HG02885 (cell line): ENCODE measurements around the gene ARAP2.

Experiments
- ATAC-seq: cut with Tn5 transposase; IDR thresholded peaks from one replicate; pipeline ENCODE4 v1.9.1; 2021; ENCODE audit warnings: mild to moderate bottlenecking; ENCODE audit not compliant: unreplicated experiment, poor library complexity

ARAP2 gene

DNA sequence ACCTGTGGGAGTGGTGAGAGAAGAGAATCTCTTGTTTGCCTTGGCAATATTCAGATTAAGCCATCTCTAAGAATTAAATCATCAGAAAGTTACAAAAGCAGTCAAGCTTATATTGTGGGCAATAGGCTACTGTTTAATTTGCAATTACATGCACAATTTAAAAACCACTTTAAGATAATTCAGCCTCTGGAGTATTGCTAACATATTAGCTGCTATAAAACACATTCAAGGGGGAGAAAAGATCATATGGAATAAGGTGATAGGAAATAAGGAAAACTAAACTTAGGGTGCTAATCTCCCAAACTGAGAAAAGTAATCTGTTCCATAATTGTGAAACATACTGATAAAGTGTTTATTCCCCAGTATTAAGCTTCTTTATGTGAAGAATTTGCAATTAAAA, 103.9 kb downstream of the ARAP2 start:
- no peak for ATAC-seq

DNA sequence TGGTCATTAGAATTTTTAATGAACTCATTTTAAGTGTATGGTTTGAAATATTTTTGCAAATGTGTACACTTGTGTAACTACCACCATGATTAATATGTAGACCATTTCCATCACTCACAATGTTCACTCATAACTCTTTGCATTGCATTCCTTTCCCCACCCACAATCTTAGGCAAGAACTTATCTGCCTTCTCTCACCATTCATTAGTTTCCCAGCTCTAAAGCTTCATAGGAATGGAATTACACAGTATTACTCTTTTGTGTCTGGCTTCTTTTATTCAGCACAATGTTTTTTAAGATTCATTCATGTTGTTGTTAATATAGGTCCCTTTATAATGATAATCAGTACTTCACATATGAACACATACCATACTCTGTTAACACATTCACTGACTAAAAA, 106.1 kb downstream of the ARAP2 start:
- no peak for ATAC-seq

DNA sequence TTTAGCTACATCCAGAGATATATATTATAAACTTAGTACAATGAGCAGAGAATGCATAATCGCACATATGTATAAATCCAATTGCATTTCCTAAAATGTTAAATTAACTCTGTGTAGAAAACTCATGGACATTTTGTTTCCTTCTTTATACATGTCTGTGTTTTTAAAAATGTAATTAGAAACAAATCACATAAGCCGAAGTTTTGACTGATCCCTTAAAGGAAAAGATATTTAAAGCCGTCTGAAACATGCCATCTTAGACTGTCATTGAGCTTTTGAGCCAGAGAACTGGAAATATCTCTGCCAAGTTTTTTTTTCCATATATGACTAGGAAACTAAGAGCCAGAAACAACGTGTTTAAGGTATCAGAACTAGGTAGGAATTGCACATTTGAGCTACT, 107.0 kb downstream of the ARAP2 start:
- no peak for ATAC-seq

DNA sequence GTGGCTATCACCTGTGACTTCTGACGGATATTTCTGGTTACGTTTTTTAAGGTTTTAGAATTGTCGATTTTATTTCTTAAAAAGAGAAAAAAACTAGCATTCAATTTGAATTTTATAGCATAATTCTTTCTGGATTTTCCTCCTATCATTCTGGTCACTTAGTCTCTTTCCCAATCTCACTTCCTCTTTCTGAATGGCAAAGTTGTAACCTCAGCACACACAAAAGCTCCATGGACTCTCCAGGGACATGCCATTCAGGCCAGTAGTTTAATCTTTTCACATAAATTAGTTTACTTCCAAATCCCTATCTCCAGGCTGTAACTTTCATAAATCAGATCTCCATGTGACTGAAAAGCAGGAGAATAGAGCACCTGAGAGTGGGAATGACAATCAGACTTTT, 110.7 kb downstream of the ARAP2 start:
- ATAC-seq = no peak

DNA sequence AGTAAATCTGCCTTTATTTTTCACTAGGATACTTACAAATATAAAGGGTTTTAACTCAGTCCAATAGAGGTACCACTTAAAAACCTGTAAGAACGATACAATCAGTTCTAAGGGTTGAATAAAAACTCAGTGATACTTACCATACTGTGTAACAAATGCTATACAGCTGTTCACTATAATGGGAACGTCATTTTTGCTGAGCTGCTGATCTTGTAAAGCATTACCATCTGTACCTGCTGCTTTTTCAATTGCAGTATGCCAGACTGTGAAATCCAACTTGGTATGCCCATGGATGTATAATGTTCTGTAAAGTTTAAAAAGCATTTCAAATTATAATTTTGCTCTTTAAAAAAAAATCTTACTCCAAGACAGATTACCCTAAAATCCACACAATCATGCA, 111.2 kb downstream of the ARAP2 start:
- no peak for ATAC-seq

DNA sequence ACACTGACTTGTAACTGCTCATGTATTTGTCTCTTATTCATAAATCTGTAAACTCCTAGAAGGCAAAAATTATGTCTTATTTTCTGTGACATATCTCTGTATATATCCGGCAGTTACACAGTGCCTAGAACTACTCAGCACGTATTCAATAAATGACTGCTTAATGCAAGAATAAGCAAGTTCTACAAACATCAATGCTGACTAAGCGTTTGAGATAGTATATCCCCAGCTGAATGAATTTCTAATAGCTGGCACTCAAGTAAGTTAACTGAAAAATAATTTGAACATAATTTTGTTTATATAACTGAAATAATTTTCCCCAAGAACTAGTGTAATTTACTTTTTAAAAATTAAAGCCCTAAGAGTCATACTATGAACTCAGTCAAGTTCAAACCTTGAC, 113.7 kb downstream of the ARAP2 start:
- ATAC-seq = no peak

DNA sequence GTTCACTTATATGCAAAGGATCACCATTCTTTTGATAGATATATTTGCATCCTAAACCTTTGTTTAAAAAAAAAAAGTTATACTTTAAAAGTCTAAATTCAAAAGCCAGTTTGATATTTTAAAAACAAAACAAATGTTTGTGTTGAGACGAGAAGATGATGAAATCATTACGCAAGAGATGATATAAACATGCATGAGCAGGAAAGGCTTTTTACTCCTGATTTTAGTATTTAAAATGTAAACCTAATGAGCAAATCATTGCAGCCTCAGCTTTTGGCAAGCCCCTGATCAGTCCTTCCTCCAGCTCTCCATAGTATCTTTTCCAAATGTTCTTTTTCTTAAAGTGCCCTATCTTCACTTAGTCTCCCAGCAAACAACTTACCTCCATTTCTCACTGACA, 115.6 kb downstream of the ARAP2 start:
- ATAC-seq = no peak

DNA sequence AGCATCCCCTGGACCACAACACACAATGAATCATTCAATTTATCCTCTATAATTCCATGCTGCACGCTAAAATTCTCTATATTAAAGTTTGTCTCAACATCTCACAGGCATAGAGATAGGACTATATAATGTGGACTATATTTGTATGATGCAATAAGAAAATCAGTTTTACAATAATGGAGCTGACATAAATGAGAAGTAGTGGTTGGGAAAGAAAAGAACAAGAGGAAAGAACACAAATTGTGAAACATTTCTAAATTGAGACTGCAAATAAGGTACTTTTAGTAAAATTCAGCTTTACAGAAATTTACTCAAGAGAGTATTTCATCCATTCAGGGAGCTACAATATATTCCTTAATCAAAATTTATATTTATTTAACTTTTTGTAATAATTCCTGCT, 120.4 kb downstream of the ARAP2 start:
- ATAC-seq = no peak

DNA sequence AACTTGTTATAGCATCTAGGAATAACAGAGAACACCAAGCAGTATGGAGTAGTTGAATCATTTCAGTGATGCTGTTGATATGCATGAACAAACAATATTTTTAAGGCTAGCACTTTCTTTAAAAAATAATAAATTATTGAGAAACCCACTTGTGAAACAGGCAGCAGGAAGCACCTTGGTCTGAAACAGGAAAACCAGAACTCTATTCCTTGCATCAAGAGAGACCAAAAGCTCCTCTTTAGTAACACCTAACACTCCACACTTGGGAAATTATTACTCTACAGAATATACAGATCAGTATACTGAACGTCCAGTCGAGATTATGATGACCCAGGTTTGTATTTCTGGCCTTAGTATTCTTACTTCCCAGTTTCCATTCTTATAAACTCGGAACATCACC, 129.0 kb downstream of the ARAP2 start:
- no peak for ATAC-seq

DNA sequence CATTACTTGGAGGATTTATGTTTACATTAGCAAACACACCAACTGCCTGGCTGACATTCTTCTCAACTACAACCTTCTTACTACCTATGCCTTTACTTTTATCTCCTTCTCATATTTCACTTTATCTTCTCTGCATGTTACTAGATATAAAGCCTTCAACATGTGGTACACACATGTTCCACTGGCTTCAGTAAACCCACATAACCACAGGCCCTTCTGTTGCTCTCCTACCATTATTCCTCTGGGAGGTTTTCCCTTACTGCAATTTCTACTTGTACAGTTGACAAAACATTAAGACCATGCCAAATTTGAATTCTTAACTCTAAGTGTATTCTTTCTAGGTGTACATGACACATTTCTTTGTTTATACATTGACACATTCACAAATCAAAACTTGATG, 133.1 kb downstream of the ARAP2 start:
- no peak for ATAC-seq

DNA sequence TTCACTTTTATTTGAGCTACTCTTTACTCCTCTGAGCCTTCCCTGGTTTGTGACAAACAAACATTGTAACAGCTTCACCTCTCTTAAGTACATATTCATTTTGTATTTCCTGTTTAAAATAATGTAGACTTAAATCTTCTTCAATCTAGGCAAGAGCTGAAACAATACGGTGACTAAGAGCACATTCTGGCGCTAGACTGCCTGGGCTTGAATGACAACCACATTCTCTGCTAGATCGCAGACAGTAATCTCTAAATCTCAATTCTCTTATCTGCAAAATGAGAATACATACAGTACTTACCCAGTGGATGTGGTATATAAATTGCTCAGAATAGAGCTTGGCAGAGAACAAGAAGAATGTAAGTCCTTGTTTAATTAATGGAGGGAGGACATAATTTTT, 144.8 kb downstream of the ARAP2 start:
- ATAC-seq = no peak

DNA sequence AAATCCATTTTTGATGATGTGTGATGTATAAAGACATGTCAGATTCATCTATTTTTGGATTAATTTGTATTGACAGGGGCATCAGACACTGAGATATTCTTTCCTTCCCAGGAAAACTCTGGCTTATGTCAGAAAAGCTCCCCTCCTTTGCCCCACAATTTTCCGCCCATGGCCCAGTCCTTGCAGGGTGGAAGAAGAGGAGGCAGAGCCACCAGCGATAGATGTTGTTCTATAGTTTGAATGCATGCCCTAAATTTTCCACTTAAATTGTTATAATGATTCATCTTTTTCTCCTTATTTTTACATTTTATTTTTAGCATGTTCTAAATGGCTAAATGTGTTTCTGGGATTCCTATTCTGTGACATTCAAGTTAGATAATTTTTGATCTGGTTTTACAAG, 149.3 kb downstream of the ARAP2 start:
- no peak for ATAC-seq

DNA sequence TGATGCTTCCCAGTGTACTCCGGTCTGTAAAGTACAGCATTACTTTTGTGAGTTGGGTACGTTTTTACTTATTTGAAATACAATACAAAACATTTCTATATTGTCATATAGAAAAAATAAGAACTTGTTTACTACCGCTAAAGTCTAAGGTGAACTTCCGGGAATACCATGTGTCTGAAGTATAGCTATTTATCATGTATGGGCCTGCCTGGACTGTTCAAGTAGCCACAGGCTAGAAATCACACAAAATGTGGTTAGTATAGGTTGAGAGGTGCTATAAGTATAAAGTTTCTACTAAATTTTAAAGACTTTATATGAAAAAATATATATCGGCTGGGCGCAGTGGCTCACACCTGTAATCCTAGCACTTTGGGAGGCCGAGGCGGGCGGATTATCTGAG, 152.3 kb downstream of the ARAP2 start:
- no peak for ATAC-seq

DNA sequence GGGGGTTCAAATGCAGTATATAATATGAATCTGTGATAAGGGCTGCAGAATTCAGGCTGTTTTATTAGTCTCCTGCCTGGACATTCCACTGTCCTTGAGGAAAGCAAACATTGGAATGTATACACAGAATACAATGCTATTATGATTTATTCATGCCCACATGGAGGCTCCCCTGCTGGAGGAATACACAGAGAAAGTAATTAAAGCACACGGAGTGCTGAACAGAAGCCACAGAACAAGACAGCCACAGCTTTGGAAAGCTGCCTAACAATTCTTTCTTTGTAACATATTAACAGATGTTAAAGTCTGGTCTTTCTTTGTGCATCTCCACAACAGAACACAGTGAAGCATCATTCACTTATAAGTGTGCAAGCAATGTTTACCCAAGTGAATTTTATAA, 155.8 kb downstream of the ARAP2 start:
- ATAC-seq = no peak

DNA sequence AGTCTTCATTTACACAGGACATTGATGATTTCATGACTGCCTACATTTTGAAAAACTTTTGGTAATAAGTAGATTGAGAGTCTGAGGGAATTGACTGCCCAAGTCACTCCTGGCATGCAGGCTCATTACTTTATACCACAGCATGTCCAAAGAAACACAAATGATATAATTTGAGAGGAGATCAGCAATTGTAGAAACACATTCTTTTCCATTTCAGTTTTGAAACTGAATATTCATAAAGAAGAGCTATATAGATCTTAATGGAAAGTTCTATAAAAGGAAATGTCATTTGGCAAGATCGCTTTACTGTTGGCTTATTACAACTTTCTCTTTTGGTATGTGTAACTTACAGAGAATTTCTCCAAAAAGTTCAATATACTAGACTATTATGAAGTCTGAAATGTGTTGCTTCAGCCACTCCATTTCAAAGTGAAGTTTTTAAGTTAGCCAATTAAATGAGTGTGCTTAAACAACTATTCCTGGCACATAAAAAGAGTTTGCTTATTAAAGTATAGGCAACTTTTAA, 158.0 kb downstream of the ARAP2 start:
- ATAC-seq = no peak

DNA sequence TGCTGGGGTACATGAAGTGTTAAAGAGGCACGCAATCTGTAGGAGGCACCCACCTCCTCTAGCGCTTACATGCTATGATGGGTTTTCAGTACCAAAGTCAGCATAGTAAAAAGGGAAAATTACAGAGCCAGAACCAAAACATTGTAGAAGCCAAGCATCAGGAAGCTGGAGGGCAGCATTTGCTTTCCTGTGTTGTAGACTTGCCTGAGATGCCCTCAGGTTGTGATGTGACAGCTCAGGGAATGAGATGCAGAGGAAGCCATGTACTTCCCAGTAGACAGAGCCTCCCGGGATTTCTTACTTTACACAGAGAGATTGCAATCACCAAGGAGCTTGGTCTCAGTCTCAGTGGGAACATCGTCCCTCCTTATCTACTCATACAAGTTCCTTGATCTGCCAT, 161.5 kb downstream of the ARAP2 start:
- no peak for ATAC-seq

DNA sequence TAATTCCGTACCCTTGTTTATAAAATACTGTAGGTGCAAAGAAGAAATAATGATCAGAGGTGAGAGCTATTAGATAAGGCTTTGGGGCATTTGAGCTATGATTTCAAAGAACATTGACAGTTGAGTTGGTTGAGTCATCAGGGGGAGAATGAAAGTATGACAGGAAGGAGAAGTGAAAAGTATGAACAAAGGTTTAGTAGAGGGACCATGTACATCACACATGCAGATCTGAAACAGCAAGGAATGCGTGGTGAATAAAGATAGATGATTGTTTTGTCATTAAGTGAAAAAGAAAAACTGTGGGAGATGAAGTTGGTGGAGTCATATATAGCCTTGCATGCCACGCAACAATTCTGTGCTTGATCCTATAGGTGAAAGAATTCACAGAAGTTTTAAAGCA, 163.1 kb downstream of the ARAP2 start:
- peak; percentile 98 for ATAC-seq

DNA sequence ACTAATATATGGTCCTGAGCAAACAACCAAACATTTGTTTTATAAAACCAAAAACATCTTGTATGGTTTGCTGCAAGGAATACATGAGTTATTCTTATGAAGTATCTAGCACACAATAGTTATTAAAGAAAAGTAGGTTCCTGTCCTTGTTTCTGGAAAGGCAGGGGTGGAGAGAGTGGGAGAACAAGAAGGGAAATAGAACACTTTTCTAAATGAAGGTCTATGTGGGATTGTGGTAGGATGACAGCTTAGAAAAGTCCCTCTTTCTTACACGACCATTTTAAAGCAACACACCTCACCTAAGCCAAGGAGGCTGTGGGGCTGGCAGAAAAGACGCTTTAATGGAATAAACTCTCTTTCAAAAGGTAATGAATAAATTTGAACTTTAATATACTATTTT, 164.6 kb downstream of the ARAP2 start:
- ATAC-seq = no peak

DNA sequence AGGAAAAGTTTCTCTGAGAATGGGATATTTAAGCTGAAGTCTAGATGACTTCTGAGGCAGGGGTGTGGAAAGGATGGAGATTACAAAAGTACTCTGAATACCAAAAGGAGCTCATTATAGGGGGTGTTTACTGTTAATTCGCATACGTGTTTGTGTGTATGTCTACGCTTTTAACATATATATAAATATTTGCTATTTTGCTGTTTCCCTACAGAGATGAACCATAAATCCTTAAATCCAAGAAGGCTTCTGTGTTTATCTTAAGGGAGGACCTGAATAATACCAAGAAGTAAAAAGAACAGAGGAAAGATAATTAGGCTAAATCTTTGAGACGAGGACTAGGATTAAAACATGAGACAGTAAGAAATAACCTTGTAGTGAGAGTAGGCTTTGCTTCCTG, 166.0 kb downstream of the ARAP2 start:
- no peak for ATAC-seq

DNA sequence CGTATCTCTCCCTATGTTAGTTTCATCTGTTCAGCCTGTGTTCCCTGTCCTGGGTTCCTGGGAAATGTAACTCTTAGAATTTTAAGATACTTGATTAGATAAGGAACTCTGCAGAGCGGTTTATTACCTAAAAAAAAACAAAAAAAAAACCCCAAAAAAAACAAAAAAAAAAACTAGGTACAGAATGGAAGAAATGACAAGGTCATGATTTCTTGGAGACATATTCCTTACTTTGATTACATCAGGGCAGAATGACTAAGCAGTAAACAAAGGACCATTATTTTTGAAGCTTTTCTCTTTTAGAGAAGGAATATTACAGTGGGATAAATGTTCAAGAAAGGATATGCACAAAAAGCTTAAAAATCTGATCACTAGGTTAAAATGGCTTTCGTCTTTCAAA, 171.8 kb downstream of the ARAP2 start:
- ATAC-seq = no peak

DNA sequence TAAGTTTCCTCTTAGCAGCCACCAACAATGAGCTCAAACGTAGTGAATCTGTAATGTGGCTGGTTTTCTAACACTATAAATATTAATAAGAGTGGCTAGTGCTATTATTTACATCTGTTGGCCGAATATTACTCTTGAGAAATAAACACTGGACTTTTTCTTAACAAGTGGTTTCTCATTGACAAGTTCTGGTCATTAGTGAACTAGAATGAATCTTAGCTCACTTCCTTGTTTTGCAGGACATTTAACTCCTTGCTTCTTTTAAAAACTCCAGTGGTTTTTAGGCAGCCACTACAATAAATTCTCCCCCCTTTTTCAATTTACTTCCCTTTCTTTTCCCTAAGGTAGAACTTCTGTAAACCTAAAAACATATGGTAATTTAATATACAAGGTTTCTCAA, 177.2 kb downstream of the ARAP2 start:
- ATAC-seq = no peak

DNA sequence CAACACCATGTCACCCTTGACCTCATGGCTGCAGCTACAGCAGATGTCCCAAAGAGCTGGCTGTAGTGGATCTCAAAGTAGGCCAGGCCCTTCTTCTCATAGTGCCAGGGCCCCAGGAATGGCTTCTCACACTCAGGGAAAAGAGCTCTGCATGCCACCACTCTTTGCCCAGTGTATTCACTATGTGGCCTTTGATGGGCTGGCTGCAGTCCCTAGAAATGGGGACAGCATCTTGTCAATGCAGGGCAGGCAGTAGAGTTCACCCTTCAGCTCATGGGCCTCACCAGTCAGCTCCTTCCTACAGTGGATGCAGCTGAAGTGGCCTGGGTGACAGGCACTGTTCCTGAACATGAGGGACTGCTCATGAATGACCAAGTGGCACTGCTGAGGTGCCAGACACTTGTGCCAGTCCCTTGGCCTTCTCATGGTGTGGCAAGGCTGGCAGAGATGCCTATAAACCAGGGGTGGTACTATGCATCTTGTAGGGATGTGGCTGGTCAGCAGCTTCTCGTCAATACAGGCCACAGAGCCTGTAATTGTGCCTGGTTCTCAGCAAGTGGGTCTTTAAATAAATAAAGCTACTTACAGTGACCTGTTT, 178.9 kb downstream of the ARAP2 start:
- ATAC-seq = no peak

DNA sequence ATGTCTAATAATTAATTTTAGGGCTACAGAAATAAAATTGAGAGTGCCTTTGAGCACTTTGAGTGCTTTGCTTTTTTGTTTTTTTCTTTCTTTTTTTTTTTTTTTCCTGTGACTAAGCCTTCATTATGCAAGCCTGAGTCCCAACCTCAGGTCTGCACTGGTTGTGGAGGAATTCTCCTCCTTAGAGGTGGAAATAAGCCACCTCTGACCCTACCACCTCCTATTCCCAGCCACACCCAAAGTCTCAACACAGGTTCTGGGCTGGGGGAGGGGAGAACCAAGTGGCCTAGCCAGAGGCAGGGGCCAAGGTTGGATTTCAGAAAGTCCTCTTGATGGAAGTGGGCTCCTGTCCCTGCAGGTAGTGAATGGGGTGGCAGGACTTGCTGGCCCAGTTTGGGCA, 180.2 kb downstream of the ARAP2 start:
- no peak for ATAC-seq
